ENCODE data around the gene NR2F1-AS1. TPM values are rescaled to one million over a fixed set of nuclear protein-coding genes. Genes with fewer than 3 reads are reported as not detected.

The NR2F1-AS1 gene
- total RNA-seq, 1 donor from 2014 or later: not detected

DNA sequence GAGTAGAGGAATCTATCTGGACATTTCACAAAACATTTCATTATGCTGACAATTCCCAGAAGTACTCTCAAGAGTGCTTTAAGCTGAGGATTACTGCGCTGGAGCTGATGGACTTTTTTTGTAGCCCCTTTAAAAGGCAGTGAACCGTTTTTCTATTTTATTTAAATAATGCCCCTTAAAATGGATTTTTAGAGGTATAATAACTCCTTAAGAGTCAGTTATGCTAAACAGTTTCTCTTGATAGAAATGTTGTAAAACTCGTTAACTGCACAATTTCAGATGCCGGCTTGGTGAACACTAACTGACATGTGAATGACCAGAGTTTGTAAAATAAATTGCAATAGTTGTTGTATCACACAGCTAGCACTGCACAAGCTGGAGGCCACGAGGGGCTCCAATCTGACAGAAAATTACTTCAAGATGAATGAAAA, 174.0 kb downstream of the NR2F1-AS1 start:
- POLR2A ChIA-PET: no interaction called here
- Mint-ChIP-seq H3K4me1 (no peaks in the 10 kb centered on the region), H3K9me3 (no peaks in the 10 kb centered on the region), H3K36me3 (ENCODE audit: low read depth) (no peaks in the 10 kb centered on the region), H3K27ac (no peak overlapping the region), H3K27me3 (no peaks in the 10 kb centered on the region), H3K4me3 (no peak overlapping the region)
- TF ChIP-seq, protein P1, sequence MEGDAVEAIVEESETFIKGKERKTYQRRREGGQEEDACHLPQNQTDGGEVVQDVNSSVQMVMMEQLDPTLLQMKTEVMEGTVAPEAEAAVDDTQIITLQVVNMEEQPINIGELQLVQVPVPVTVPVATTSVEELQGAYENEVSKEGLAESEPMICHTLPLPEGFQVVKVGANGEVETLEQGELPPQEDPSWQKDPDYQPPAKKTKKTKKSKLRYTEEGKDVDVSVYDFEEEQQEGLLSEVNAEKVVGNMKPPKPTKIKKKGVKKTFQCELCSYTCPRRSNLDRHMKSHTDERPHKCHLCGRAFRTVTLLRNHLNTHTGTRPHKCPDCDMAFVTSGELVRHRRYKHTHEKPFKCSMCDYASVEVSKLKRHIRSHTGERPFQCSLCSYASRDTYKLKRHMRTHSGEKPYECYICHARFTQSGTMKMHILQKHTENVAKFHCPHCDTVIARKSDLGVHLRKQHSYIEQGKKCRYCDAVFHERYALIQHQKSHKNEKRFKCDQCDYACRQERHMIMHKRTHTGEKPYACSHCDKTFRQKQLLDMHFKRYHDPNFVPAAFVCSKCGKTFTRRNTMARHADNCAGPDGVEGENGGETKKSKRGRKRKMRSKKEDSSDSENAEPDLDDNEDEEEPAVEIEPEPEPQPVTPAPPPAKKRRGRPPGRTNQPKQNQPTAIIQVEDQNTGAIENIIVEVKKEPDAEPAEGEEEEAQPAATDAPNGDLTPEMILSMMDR (IDR thresholded peaks at IDR 0.05): no peak
- intact Hi-C loops (cut with micrococcal nuclease): no loop called here
- CTCF ChIA-PET: no interaction called here
- ATAC-seq (ENCODE audit: low read depth) (no peak), DNase-seq (no peak)

DNA sequence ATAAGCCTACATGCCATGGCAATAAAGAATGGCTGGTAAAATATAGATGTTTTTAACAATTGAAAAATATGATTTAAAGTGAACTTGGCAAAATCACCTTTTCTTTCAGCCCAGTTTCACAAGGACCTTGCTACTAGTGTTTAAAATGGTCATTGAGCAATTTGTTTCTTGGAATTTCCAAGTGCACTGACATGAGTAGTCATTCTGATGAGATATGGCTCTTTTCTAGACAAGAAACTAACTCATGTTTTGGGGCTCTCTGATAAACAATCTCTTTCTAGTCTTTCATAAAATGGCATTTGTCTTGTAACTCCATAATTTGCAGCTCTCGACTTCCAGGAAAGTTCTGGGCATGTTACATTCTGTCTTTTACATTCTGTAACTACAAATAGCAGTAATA, 176.8 kb downstream of the NR2F1-AS1 start:
- CTCF ChIA-PET: no interaction called here
- DNase-seq (no peak), ATAC-seq (ENCODE audit: low read depth) (no peak)
- Mint-ChIP-seq H3K4me3 (no peak overlapping the region), H3K27me3 (no peaks in the 10 kb centered on the region), H3K36me3 (ENCODE audit: low read depth) (no peaks in the 10 kb centered on the region), H3K27ac (no peak overlapping the region), H3K4me1 (no peaks in the 10 kb centered on the region), H3K9me3 (no peaks in the 10 kb centered on the region)
- POLR2A ChIA-PET: no interaction called here
- intact Hi-C loops (cut with micrococcal nuclease): no loop called here
- TF ChIP-seq, protein P1 (IDR thresholded peaks at IDR 0.05): no peak

DNA sequence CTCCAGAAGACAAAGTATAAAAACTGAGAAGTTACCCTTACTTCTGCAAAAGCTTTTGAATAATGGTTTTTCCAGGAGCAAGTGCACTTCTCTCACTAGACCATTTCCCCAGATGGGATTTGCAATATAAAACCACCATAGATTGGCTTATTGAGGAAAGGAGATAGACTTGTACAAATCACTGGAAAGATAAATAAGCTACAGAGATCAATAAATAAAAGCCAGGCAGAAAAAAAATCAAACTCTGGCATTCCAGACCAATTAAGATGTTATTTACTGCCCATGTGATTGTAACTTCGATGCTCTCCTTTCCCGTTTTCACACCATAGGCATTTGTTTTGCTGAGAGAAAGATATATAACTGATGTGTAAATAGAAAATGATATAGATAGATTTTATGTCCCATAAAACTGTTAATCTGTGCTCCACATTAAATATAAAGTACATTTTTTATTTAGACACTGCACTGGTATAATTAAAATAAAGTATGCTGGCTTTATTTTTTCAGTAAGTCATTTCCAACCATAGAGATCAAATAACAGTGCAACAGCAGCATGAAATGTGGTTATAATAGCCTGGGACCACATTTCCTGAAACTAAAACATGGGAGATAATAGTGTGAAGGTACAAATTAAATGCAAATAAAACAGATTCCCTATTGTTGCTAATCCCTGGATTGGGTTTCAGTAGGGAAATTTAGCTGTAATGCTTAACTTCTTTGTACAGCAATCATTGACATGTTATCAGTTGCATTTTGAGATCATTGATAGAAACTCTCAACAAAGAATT, 177.7 kb downstream of the NR2F1-AS1 start:
- DNase-seq (no peak), ATAC-seq (ENCODE audit: low read depth) (no peak)
- Mint-ChIP-seq H3K27ac (no peak overlapping the region), H3K4me3 (no peak overlapping the region), H3K4me1 (no peaks in the 10 kb centered on the region), H3K27me3 (no peaks in the 10 kb centered on the region), H3K9me3 (no peaks in the 10 kb centered on the region), H3K36me3 (ENCODE audit: low read depth) (no peaks in the 10 kb centered on the region)
- intact Hi-C loops (cut with micrococcal nuclease): no loop called here
- ChIA-PET CTCF (no interaction called here), POLR2A (no interaction called here)
- TF ChIP-seq, protein P1 (IDR thresholded peaks at IDR 0.05): no peak

DNA sequence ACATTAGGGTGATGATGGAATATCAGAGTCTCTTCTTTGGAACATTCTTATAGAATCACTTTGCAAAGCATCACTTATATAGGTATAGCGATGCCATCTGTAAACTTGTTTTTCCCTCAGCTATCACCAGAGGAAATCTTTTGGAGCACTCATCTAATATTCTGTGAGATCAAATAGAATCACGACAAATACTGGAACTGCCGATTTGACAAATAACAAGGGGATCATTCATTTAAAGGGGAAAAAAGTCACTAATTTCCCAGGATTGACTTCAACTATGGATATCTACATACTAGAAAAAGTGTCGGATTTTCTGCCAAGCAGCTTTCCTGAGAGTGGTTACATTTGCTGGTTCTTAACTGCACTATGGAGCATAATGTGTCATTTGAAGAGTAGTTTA, 178.6 kb downstream of the NR2F1-AS1 start:
- Mint-ChIP-seq H3K9me3 (no peaks in the 10 kb centered on the region), H3K36me3 (ENCODE audit: low read depth) (no peaks in the 10 kb centered on the region), H3K4me3 (no peak overlapping the region), H3K27me3 (no peaks in the 10 kb centered on the region), H3K4me1 (no peaks in the 10 kb centered on the region), H3K27ac (no peak overlapping the region)
- no peak for DNase-seq
- intact Hi-C loops (cut with micrococcal nuclease): no loop called here
- POLR2A ChIA-PET: no interaction called here
- CTCF ChIA-PET: no interaction called here
- TF ChIP-seq, protein P1 (IDR thresholded peaks at IDR 0.05): no peak
- no peak for ATAC-seq (ENCODE audit: low read depth)

DNA sequence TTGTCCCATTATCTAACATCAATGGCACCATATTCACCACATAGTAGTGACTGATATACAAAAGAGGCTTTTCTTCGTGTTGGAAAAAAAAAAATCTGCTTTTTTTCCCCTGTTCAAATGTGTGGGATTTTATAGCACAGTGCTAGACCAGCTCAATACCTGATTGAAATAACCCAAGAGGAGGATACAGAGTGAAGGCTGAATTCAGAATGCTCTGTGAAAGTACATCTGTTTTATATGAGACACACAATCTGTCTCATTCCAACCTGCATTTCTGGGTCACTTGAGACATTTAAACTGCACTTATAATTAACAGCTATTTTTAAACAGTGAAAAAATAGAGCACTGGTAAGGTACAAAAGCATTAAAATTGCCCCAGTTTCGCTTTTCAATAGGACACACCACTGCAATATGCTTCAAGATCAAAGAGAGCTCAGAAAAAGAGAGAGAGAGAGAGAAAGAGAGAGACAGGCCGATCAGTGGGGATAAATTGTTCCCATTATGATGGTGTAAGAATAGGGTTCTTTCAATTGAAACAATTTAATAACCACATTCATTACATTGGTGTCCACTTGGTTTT, 179.3 kb downstream of the NR2F1-AS1 start:
- intact Hi-C loops (cut with micrococcal nuclease): no loop called here
- Mint-ChIP-seq H3K27ac (no peak overlapping the region), H3K4me3 (no peak overlapping the region), H3K27me3 (no peaks in the 10 kb centered on the region), H3K9me3 (no peaks in the 10 kb centered on the region), H3K36me3 (ENCODE audit: low read depth) (no peaks in the 10 kb centered on the region), H3K4me1 (no peaks in the 10 kb centered on the region)
- CTCF ChIA-PET: no interaction called here
- TF ChIP-seq, protein P1 (IDR thresholded peaks at IDR 0.05): no peak
- POLR2A ChIA-PET: no interaction called here
- ATAC-seq (ENCODE audit: low read depth) (no peak), DNase-seq (no peak)

Data from activated B cell treated with CpG ODN at 0.5 μM for 24 hours (primary cell).